GM04504 (cell line): ENCODE data around the gene NKAIN1.
"Not testable (repeated sequence)": the region's sequence is repeated elsewhere in the genome, so short reads cannot be mapped to it uniquely, and the experiment has no call there.

ENCODE experiments used
- DNase-seq: peaks from one replicate; pipeline ENCODE4 v3.0.0-alpha.2; 2012; ENCODE audit warnings: low read depth

The NKAIN1 gene

GRCh38 chr1:31239653-31240241, at the start of gene NKAIN1:
NKAIN1 (minus strand) TSS chr1:31239887; CDS start chr1:31239547, 340 bp downstream.
- no peak for DNase-seq

GRCh38 chr1:31289021-31289420, 49.3 kb upstream of the NKAIN1 start:
- DNase-seq, result no peak

DNA sequence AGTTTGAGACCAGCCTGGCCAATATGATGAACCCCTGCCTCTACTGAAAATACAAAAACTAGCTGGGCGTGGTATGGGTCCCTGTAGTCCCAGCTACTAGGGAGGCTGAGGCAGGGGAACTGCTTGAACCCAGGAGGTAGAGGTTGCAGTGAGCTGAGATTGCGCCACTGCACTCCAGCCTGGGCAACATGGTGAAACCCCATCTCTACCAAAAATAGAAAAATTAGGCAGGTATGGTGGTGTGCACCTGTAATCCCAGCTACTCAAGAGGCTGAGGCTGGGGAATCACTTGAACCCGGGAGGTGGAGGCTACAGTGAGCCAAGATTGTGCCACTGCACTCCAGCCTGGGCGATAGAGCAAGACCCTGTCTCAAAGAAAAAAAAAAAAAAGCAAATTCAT, 48.1 kb upstream of the NKAIN1 start:
- DNase-seq, result not testable (repeated sequence)

- DNase-seq, result not testable (repeated sequence)
Measured at GRCh38 chr1:31282426-31282825, 42.7 kb upstream of the NKAIN1 start.

GRCh38 chr1:31273619-31274018, 33.9 kb upstream of the NKAIN1 start:
- no peak for DNase-seq

DNA sequence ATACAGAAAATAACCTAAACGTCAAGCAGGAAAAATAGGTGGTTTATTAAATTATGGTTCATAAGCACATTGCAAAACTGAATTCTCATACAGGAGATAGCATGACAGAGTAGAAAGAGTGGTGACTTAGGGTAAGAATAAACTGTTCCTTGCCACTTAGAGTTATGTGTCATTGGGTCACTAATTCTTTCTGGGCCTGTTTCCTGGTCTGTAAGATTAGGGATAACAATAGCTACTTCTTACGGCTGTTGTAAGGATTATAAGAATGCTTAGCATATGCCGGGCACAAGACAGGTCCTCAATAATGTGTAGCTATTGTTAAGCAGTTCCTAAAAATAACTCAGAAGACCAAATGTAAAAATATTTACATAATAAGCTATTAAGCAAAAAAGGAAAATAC, 32.7 kb upstream of the NKAIN1 start:
- DNase-seq, result no peak

DNA sequence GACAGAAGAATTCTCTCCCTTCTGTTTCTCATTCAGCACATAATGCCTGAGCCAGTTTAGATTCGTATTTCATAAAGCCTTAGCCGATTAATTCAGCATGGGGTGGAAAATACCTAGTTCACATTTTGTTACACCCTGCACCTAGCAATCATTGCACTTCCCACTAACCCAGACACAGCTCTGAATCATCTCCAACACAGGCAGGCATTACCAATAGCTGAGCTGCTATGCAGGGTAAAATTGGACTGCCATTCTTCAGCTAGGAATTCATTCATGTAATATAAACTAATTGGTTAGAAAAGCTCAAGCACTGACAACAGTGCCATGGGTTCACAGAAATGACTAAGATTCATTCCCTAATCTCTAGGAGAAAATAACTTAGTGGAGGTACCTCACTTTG, 26.9 kb upstream of the NKAIN1 start:
- DNase-seq, result no peak

- no peak for DNase-seq
Measured at GRCh38 chr1:31264790-31265386, 25.2 kb upstream of the NKAIN1 start.

DNA sequence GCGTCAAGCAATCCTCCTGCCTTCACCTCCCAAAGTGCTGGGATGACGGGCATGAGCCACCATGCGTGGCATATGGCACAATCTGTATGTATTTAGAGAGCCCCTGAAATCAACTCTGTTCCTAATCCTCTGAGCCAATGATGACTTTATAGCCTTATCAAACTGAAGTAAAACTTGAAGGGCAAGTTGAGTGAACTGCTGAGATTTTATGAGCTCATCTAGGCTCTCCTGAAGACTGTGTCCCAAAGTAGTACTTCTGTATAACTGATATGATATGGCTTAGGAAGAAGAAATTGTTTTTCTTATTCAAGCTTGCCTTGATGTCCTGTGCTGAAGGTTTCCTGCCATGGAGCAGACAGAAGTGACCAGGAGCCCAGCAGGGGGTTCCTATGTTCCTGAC, 23.7 kb upstream of the NKAIN1 start:
- DNase-seq, result no peak

DNA sequence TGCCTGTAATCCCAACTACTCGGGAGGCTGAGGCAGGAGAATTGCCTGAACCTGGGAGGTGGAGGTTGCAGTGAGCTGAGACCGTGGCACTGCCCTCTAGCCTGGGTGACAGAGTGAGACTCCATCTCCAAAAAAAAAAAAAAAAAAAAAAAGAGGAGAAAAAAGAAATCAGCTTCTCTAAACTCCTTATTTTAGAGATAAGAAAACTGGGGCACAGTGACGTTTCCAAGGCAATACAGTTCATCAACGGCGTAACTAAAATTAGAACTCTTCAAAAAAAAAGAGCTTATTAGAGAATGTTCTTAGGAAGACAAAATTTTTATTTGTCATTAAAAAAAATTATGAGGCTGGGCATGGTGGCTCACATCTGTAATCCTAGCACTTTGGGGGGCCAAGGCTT, 22.7 kb upstream of the NKAIN1 start:
- DNase-seq, result not testable (repeated sequence)

GRCh38 chr1:31261916-31262315, 22.2 kb upstream of the NKAIN1 start:
- DNase-seq, result no peak

DNA sequence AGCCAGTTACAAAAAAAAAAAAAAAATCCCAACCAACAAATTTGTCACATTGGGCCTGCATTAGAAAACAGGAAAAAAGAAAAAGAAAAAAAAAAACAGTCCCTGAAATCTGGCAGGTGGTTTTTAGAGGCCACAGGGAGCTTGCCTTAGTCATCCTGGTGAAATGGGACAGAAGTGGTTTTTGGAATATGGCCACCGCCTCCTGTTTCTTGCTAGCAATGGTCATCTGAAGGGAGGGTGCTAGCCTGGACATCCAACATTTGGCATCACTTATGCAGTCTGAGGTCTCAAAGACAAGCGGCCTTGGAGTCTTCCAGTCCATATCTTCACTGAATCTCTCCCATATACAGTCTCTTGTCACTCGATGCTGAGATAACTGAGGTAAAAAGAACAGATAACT, 20.1 kb upstream of the NKAIN1 start:
- no peak for DNase-seq

DNA sequence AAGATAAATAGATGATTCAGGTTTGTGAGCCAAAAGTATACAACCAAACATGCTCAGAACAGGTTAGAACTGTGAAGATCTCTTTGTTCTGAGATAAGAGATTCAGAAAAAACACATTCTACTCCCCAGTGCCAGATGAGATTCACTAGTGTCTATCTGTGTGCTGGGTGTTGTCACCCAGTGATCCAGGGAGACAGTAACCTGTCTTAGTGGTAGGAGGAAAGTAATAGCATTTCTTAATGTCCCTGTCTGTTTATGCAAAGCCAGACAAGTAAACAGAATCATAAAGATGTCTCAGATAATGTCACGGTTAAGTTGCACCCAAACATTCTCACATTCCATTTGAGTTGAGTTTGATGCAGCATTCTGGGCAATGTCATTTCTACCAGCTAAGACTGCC, 18.9 kb upstream of the NKAIN1 start:
- no peak for DNase-seq

DNA sequence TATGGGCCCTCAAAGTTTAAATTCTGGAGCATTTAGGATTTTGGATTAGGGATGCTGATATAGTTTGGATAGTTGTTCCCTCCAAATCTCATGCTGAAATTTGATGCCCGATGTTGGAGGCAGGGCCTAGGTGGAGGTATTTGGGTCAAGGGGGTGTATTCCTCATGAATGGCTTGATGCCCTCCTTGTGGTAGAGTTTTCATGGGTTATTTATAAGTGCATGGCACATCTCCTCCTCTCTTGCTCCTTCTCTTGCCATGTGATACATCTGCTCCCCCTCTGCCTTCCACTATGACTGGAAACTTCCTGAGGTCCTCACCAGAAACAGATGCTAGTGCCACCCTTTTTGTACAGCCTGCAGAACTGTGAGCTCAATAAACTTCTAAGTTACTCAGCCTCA, 17.5 kb upstream of the NKAIN1 start:
- DNase-seq, result no peak

- no peak for DNase-seq
Measured at GRCh38 chr1:31249854-31250253, 10.2 kb upstream of the NKAIN1 start.

DNA sequence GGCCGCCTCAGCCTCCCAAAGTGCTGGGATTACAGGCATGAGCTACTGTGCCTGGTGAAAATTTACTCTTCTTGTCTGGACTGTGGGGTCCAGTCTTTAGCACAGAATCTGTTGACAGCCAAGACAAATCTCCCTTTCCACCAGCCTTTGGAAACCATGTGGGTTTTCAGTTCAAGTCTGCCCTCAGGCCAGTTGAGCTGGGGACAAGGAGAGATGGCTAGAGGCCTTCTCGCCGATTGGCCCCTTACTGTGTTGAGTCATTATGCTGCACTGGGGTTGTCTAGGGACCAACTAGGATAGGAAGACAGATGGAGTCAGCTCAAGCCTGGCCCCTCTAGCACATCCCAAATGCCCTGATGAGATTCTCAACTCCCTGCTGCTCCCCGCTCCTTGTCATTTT, 8.6 kb upstream of the NKAIN1 start:
- no peak for DNase-seq

GRCh38 chr1:31244326-31244725, 4.6 kb upstream of the NKAIN1 start:
- no peak for DNase-seq

- no peak for DNase-seq
Measured at GRCh38 chr1:31243501-31244286, 4.0 kb upstream of the NKAIN1 start.

DNA sequence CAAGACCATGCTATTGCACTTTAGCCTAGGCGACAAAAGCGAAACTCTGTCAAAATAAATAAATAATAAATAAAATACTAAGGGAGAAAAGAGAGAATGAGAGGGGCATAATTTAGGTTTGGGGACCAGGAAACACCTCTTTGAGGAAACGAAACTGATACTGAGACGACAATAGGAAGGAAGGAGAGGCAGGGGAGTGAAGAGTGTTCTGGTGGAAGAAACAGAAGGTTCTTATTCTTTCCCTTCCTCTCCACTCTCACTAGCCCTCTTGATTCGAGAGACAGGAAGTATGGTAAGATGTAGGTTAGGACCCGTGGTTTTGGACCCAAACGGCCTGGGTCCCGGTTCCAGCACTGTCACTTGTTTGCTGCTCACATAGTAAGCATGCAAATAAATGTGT, 1.6 kb upstream of the NKAIN1 start:
- no peak for DNase-seq

DNA sequence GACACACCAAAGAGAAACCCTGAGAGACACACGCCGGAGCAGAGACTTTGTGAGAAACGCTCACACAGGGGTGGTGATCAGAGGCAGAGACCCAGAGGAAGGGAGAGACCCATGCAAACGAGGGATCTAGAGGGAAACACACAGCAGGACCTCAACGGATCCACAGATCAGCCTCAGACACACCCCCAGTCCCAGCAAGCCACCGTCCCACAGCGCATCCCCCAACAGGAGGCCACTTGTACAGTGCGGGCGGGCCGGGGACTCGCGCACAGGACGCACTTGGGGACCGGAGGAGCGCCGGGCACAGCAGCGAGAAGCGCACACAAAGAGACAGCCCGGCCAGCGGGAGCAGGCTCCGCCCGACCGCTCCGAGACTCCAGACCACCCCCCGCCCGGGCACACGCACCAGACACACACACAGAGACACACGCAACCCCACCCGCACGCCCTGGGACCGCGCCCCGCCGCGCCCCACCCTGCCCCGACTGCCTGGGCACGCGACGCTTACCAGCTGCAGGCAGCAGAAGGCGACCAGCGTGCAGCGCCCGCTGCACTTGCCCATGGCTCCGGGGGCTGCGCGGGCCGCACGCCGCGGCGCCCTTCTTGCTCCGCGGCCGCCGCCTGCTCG, 587 bp downstream of the NKAIN1 start:
- DNase-seq, result no peak

DNA sequence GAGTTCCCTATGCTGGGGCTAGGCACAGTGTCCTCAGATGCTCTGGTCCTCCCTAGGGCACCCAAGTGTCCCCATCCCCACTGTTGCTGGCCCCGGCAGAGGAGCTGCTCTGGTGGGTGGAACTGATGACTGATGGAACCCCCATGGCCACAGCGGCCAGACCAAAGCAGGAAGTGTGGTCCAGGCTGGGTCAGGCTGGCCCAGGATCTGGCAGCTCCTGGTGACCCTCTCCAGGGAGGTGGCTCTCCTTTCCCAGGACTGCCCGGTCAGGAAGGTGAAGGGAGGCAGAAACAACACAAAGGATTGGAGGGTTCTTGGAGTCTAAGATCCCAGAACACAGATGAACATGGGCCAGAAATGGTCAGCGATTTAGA, 1.1 kb downstream of the NKAIN1 start:
- DNase-seq, result no peak

- no peak for DNase-seq
Measured at GRCh38 chr1:31234870-31235269, 4.8 kb downstream of the NKAIN1 start.

DNA sequence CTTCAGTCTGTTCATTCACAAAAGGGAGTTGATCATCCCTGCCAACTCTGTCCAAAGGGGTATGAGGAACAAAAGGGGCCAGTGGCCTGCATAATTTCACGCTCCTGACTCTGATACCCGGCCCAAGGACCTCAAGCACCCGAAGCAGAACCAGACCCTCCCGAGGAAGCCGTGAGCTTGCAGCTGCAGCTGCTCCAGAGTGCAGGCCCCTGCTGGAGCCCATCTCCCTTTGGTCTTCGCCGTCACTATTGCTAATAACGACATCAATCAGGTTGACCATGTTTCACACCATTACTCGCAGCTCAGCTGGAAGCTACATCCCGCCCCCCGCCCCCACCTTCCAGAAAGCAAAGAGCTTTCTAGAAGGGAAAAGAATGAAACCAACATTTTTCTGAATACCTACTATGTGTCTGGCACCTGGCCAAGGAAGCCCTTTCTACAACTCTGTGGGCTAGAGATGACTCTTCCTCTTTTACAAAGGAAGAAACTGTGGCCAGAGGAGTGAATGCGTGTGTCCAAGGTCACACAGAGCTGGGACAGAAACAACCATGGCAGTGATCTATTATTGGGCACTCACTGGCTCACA, 5.5 kb downstream of the NKAIN1 start:
- no peak for DNase-seq
